T-helper 2 cell treated with Interferon-gamma antibody and Interleukin-4, amounts not matched to agents 5 μg/mL and 100 μg/mL, for 36 hours (primary cell): ENCODE results near the gene CELF1.

ENCODE experiments used
- DNase-seq: peaks from one replicate; pipeline ENCODE4 v3.0.0; 2021; ENCODE audit warnings: low spot score
- H3K27ac Mint-ChIP-seq: one replicate; pipeline ENCODE4 v1.8.0; 2021; ENCODE audit warnings: mild to moderate bottlenecking, mixed read lengths
- H3K27me3 Mint-ChIP-seq: one replicate; pipeline ENCODE4 v1.8.0; 2021; ENCODE audit warnings: low read depth, mixed read lengths
- H3K36me3 Mint-ChIP-seq: one replicate; pipeline ENCODE4 v1.8.0; 2021; ENCODE audit warnings: low read depth, mixed read lengths
- H3K4me1 Mint-ChIP-seq: one replicate; pipeline ENCODE4 v1.8.0; 2021; ENCODE audit warnings: low read depth, mixed read lengths
- H3K4me3 Mint-ChIP-seq: one replicate; pipeline ENCODE4 v1.8.0; 2022; ENCODE audit warnings: mild to moderate bottlenecking, moderate library complexity, mixed read lengths
- H3K9me3 Mint-ChIP-seq: one replicate; pipeline ENCODE4 v1.8.0; 2021; ENCODE audit warnings: mixed read lengths

The CELF1 gene

GRCh38 chr11:47488111-47488510 is 64.8 kb downstream of the CELF1 start:
- H3K36me3 Mint-ChIP-seq, result peaks cover 45% of the 10 kb centered on the region
- H3K27ac Mint-ChIP-seq, result peak overlapping the region; percentile 50

GRCh38 chr11:47487421-47487820 is 65.5 kb downstream of the CELF1 start:
- no peaks in the 10 kb centered on the region for H3K9me3 Mint-ChIP-seq
- no peak overlapping the region for H3K27ac Mint-ChIP-seq
- H3K27me3 Mint-ChIP-seq, result no peaks in the 10 kb centered on the region
- H3K4me3 Mint-ChIP-seq, result no peak overlapping the region
- H3K36me3 Mint-ChIP-seq, result peaks cover 45% of the 10 kb centered on the region
- H3K4me1 Mint-ChIP-seq, result peaks cover 7% of the 10 kb centered on the region
- no peak for DNase-seq

More at GRCh38 chr11:47488111-47488510, 64.8 kb downstream of the CELF1 start:
- Mint-ChIP-seq H3K9me3 (no peaks in the 10 kb centered on the region), H3K4me1 (peaks cover 7% of the 10 kb centered on the region), H3K4me3 (no peak overlapping the region), H3K27me3 (no peaks in the 10 kb centered on the region)
- no peak for DNase-seq

GRCh38 chr11:47485107-47485506 is 67.8 kb downstream of the CELF1 start:
- Mint-ChIP-seq H3K27ac (no peak overlapping the region), H3K27me3 (no peaks in the 10 kb centered on the region), H3K9me3 (no peaks in the 10 kb centered on the region), H3K4me3 (no peak overlapping the region), H3K4me1 (peaks cover 7% of the 10 kb centered on the region), H3K36me3 (peaks cover 59% of the 10 kb centered on the region)
- DNase-seq, result no peak

- H3K4me1 Mint-ChIP-seq, result peaks cover 8% of the 10 kb centered on the region
- no peaks in the 10 kb centered on the region for H3K27me3 Mint-ChIP-seq
- no peaks in the 10 kb centered on the region for H3K9me3 Mint-ChIP-seq
- H3K36me3 Mint-ChIP-seq, result peaks cover 68% of the 10 kb centered on the region
- no peak overlapping the region for H3K4me3 Mint-ChIP-seq
- no peak overlapping the region for H3K27ac Mint-ChIP-seq
- DNase-seq, result no peak
These were observed 69.5 kb downstream of the CELF1 start for GRCh38 chr11:47483457-47483856.

GRCh38 chr11:47480762-47481161 is 72.2 kb downstream of the CELF1 start:
- DNase-seq, result no peak
- Mint-ChIP-seq H3K27me3 (no peaks in the 10 kb centered on the region), H3K4me3 (no peak overlapping the region), H3K36me3 (peaks cover 59% of the 10 kb centered on the region), H3K4me1 (peaks cover 13% of the 10 kb centered on the region), H3K9me3 (no peaks in the 10 kb centered on the region), H3K27ac (no peak overlapping the region)

GRCh38 chr11:47478651-47479329 is 74.1 kb downstream of the CELF1 start:
- Mint-ChIP-seq H3K36me3 (peaks cover 60% of the 10 kb centered on the region), H3K9me3 (no peaks in the 10 kb centered on the region), H3K4me3 (no peak overlapping the region), H3K27ac (no peak overlapping the region), H3K4me1 (peaks cover 13% of the 10 kb centered on the region), H3K27me3 (no peaks in the 10 kb centered on the region)
- DNase-seq, result no peak

- H3K4me3 Mint-ChIP-seq, result no peak overlapping the region
- DNase-seq, result no peak
- H3K27me3 Mint-ChIP-seq, result no peaks in the 10 kb centered on the region
- H3K4me1 Mint-ChIP-seq, result peaks cover 13% of the 10 kb centered on the region
- peak overlapping the region; percentile 18 for H3K27ac Mint-ChIP-seq
- H3K36me3 Mint-ChIP-seq, result peaks cover 61% of the 10 kb centered on the region
- H3K9me3 Mint-ChIP-seq, result no peaks in the 10 kb centered on the region
These were observed 75.2 kb downstream of the CELF1 start for GRCh38 chr11:47477753-47478152.

GRCh38 chr11:47477323-47477722 is 75.6 kb downstream of the CELF1 start:
- Mint-ChIP-seq H3K27ac (peak overlapping the region; percentile 18), H3K36me3 (peaks cover 59% of the 10 kb centered on the region), H3K9me3 (no peaks in the 10 kb centered on the region), H3K4me1 (peaks cover 13% of the 10 kb centered on the region), H3K4me3 (no peak overlapping the region), H3K27me3 (no peaks in the 10 kb centered on the region)
- peak; percentile 34 for DNase-seq

GRCh38 chr11:47470671-47471070 is 82.3 kb downstream of the CELF1 start:
- peaks cover 4% of the 10 kb centered on the region for H3K4me1 Mint-ChIP-seq
- DNase-seq, result no peak
- H3K9me3 Mint-ChIP-seq, result no peaks in the 10 kb centered on the region
- no peak overlapping the region for H3K4me3 Mint-ChIP-seq
- H3K27ac Mint-ChIP-seq, result no peak overlapping the region
- peaks cover 53% of the 10 kb centered on the region for H3K36me3 Mint-ChIP-seq
- no peaks in the 10 kb centered on the region for H3K27me3 Mint-ChIP-seq

GRCh38 chr11:47469361-47470179 is 83.4 kb downstream of the CELF1 start:
- H3K9me3 Mint-ChIP-seq, result no peaks in the 10 kb centered on the region
- no peak overlapping the region for H3K27ac Mint-ChIP-seq
- DNase-seq, result no peak
- H3K36me3 Mint-ChIP-seq, result peaks cover 50% of the 10 kb centered on the region
- H3K27me3 Mint-ChIP-seq, result no peaks in the 10 kb centered on the region
- no peak overlapping the region for H3K4me3 Mint-ChIP-seq
- peaks cover 4% of the 10 kb centered on the region for H3K4me1 Mint-ChIP-seq

- peaks cover 47% of the 10 kb centered on the region for H3K36me3 Mint-ChIP-seq
- no peak for DNase-seq
- H3K9me3 Mint-ChIP-seq, result no peaks in the 10 kb centered on the region
- peaks cover 4% of the 10 kb centered on the region for H3K4me1 Mint-ChIP-seq
- no peak overlapping the region for H3K27ac Mint-ChIP-seq
- H3K4me3 Mint-ChIP-seq, result no peak overlapping the region
- H3K27me3 Mint-ChIP-seq, result no peaks in the 10 kb centered on the region
These were observed 84.2 kb downstream of the CELF1 start for GRCh38 chr11:47468598-47469214.

- Mint-ChIP-seq H3K4me3 (no peak overlapping the region), H3K4me1 (peaks cover 4% of the 10 kb centered on the region), H3K27ac (peak overlapping the region; percentile 10), H3K27me3 (no peaks in the 10 kb centered on the region), H3K9me3 (no peaks in the 10 kb centered on the region), H3K36me3 (peaks cover 37% of the 10 kb centered on the region)
- no peak for DNase-seq
These were observed 85.6 kb downstream of the CELF1 start for GRCh38 chr11:47467357-47467756.

- Mint-ChIP-seq H3K4me3 (no peak overlapping the region), H3K27ac (no peak overlapping the region), H3K9me3 (no peaks in the 10 kb centered on the region), H3K4me1 (peaks cover 4% of the 10 kb centered on the region), H3K27me3 (no peaks in the 10 kb centered on the region), H3K36me3 (peaks cover 37% of the 10 kb centered on the region)
- no peak for DNase-seq
These were observed 86.2 kb downstream of the CELF1 start for GRCh38 chr11:47466701-47467250.

- no peaks in the 10 kb centered on the region for H3K27me3 Mint-ChIP-seq
- peaks cover 35% of the 10 kb centered on the region for H3K36me3 Mint-ChIP-seq
- no peak overlapping the region for H3K27ac Mint-ChIP-seq
These were observed 86.7 kb downstream of the CELF1 start for GRCh38 chr11:47466201-47466600.

More at GRCh38 chr11:47466201-47466600, 86.7 kb downstream of the CELF1 start:
- no peaks in the 10 kb centered on the region for H3K9me3 Mint-ChIP-seq
- DNase-seq, result no peak
- no peak overlapping the region for H3K4me3 Mint-ChIP-seq
- peaks cover 4% of the 10 kb centered on the region for H3K4me1 Mint-ChIP-seq
